Cardiac muscle cell (in vitro differentiated cells and primary cell): Measurements from ENCODE around the gene TSPAN9. TPM values are rescaled to one million over a fixed set of nuclear protein-coding genes. Genes with fewer than 3 reads are reported as not detected.

ENCODE experiments used
- DNase-seq, 2 donors: peaks; one replicate each; pipeline versions ENCODE4 v3.0.0 to v3.0.0-alpha.2; 2010 to 2017; ENCODE audit warnings: low read depth in 1 of 2, low spot score in 1 of 2
- H3K27ac ChIP-seq: fragments of 200-600 bp; sonication (generic); 2 replicates; pipeline ENCODE4 v1.5.1; 2016
- H3K27me3 ChIP-seq: fragments of 200-600 bp; sonication (generic); 2 replicates; pipeline ENCODE4 v1.6.0; 2016; ENCODE audit warnings: control low read depth
- H3K36me3 ChIP-seq: fragments of 200-600 bp; sonication (generic); 2 replicates; pipeline ENCODE4 v1.5.1; 2016; ENCODE audit warnings: control low read depth
- H3K4me1 ChIP-seq: fragments of 200-600 bp; sonication (generic); 2 replicates; pipeline ENCODE4 v1.8.1; 2017; ENCODE audit warnings: low read depth, mild to moderate bottlenecking, mixed run types
- H3K4me3 ChIP-seq: fragments of 200-600 bp; sonication (generic); 2 replicates; pipeline ENCODE4 v1.5.1; 2016; ENCODE audit warnings: mild to moderate bottlenecking
- H3K9me3 ChIP-seq: fragments of 200-600 bp; sonication (generic); 2 replicates; pipeline ENCODE4 v1.5.1; 2017; ENCODE audit warnings: low read depth, mild to moderate bottlenecking, control low read depth
- polyA plus RNA-seq: library from polyadenylated mRNA; unstranded; fragments of >200 nt; fragmentation: Nextera tagmentation; extraction: Ambion mirVana; gene quantifications from 2 replicates; pipeline ENCODE4 v1.2.1, GENCODE V29; 2016
- total RNA-seq: library from RNA; depleted of rRNA; stranded (reverse); fragments of >200 nt; gene quantifications from 2 replicates; pipeline ENCODE4 v1.2.3, GENCODE V29; 2016
- TF ChIP-seq, protein P1 (sequence below): IDR thresholded peaks from 2 replicates; pipeline ENCODE4 v1.5.1; 2012; ENCODE audit warnings: low read depth, mild to moderate bottlenecking, low read length

The TSPAN9 gene
- total and polyA plus RNA-seq, 2 experiments from 2014 or later = 13.3 to 199 TPM

DNA sequence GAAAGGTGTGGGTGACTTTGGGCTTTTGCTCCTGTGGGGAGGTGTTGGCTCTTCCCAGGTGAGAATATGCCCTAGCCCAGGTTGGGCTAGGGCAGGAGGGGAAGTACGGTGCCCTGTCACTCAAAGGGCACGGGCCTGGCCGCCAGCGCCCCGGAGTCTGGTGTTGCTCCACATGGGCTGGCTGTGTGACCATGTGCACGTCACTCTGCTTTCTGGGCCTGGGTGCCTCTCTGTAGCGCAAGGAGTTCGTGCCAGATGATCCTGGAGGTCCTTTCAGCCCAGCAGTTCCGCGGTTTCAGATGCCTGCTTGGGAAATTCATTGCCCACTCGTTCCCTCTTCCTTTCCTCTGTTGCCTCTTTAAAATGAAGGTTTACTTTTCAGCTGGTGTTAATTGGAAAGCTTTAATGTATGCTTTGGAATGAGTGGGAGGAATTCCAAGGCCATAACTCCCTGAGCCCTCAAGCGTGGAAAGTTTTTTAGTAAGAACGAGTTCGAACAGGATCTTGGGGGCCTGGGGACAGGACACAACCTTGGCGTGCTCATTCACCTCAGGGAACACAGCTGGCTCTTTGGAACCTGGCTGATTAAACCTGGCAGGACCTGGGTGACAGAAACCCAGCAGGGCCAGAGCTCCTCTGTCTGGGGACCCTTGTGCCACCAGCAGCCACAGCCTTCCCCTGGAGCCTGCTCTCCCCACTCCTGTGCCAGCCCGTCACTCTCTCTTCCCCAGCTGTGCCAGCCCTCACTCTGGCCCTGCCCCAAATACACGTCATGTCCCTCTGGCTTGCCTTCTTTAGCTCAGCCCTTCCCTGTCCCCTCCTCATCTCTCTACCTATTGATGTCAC is 42.8 kb downstream of the TSPAN9 start:
- no peak overlapping the region for H3K4me3 ChIP-seq
- TF ChIP-seq, protein P1, sequence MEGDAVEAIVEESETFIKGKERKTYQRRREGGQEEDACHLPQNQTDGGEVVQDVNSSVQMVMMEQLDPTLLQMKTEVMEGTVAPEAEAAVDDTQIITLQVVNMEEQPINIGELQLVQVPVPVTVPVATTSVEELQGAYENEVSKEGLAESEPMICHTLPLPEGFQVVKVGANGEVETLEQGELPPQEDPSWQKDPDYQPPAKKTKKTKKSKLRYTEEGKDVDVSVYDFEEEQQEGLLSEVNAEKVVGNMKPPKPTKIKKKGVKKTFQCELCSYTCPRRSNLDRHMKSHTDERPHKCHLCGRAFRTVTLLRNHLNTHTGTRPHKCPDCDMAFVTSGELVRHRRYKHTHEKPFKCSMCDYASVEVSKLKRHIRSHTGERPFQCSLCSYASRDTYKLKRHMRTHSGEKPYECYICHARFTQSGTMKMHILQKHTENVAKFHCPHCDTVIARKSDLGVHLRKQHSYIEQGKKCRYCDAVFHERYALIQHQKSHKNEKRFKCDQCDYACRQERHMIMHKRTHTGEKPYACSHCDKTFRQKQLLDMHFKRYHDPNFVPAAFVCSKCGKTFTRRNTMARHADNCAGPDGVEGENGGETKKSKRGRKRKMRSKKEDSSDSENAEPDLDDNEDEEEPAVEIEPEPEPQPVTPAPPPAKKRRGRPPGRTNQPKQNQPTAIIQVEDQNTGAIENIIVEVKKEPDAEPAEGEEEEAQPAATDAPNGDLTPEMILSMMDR = no peak
- H3K4me1 ChIP-seq = no peaks in the 10 kb centered on the region
- DNase-seq = peak in 1 of 2 donors; percentile 59
- H3K9me3 ChIP-seq = no peaks in the 10 kb centered on the region
- H3K36me3 ChIP-seq = no peaks in the 10 kb centered on the region
- no peak overlapping the region for H3K27ac ChIP-seq
- H3K27me3 ChIP-seq = no peaks in the 10 kb centered on the region

DNA sequence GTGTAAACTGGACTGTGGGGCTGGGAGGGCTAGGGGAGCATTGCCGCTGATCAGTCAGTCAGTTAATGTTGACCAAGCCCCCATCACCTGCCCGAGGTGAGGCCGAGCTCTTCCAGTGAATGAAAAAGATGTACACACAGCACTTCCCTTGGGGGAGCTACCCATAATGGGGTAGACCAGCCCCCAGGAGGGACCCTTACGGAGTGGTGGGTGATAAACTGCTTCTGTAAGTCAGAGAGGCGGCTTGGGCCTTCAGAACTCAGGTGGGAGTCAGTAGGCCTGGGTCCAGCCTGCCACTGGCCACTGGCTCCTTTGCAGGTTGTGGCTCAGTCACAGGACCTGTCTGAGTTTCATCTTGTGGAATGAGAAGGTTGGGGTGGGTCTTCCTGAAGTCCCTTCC is 43.5 kb downstream of the TSPAN9 start:
- no peak overlapping the region for H3K4me3 ChIP-seq
- H3K4me1 ChIP-seq = no peaks in the 10 kb centered on the region
- H3K27ac ChIP-seq = no peak overlapping the region
- no peaks in the 10 kb centered on the region for H3K27me3 ChIP-seq
- no peaks in the 10 kb centered on the region for H3K36me3 ChIP-seq
- no peaks in the 10 kb centered on the region for H3K9me3 ChIP-seq
- TF ChIP-seq, protein P1 = no peak
- DNase-seq = no peak

DNA sequence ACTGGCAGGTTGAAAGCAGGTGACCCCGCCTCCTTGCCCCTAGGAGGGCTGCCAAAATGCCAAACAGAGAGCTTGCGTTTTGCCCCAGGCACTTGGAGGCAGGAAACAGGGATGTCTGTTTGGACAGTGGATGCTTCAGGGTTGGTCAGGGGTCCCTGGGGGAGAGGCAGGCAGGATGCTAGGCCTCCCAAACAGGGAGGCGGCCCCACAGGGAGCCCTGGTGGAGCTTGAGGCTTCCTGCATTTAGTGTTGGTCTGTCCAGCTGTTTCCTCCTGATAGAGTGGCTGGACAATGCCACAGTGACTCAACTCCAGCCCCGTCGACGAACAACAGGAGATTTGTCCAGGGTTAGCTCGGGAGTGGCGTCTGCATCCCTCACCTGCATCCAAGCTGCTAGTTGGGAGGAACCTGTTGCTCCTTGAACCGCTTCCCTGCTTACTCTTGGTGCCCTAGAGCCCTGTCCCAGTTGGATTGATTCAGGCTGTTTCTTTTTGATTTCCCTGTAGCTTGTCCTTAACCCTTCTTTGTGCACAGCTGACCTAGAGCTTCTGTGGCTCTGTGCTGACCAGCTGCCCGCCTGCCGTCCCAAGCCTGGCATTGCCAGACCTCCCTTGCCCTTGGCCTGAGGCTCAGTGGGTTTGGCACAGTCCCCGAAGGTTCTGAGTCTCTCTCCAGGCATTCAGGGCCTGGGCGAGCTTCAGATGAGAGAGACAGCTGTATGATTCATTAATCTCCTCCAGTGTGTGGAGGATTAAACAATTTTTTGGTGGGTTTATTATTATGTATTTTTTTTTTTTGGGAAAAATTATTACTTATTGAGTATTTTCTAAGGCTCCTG is 45.9 kb downstream of the TSPAN9 start:
- no peaks in the 10 kb centered on the region for H3K9me3 ChIP-seq
- no peak overlapping the region for H3K4me3 ChIP-seq
- no peaks in the 10 kb centered on the region for H3K36me3 ChIP-seq
- H3K27me3 ChIP-seq = no peaks in the 10 kb centered on the region
- DNase-seq = peak in 1 of 2 donors; percentile 79
- no peaks in the 10 kb centered on the region for H3K4me1 ChIP-seq
- H3K27ac ChIP-seq = no peak overlapping the region
- TF ChIP-seq, protein P1 = peak; percentile 33

DNA sequence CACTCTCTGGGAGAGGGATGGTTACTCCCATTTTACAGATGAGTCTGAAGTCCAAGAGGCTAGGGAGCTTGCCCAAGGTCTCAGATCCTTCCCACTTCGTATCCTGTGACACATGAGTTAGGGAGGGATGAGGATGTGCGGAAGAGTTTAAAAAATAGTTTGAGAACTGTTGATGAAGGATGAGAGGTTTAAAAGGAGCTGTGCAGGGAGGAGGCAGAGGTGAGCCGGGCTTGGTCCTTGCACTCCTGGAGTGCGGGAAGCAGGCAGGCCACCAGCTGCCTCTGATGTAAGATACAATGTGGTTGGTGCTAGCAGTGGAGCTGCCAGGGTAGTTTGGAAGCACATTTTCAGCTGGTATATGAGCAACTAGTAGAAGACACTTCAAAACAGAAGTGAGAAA is 46.5 kb downstream of the TSPAN9 start:
- Histone ChIP-seq H3K27me3 (no peaks in the 10 kb centered on the region), H3K36me3 (no peaks in the 10 kb centered on the region), H3K4me3 (no peak overlapping the region), H3K9me3 (no peaks in the 10 kb centered on the region), H3K27ac (no peak overlapping the region), H3K4me1 (no peaks in the 10 kb centered on the region)
- DNase-seq = no peak
- TF ChIP-seq, protein P1 = no peak

DNA sequence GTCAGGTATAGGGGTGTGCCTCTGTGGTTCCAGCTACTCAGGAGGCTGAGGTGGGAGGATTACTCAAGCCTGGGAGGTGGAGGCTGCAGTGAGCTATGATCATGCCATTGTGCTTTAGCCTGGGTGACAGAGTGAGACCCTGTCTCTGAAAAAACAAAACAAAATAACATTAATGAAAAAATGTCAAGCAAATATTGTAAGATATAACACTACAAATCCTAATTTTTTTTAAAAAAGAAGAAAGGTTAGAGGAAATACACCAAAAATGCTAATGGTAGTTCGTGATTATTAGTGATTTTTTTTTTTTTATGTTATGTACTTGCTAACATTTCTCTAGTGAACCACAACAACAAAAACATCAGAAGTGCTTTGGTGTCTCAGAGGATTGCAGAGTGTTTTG is 47.7 kb downstream of the TSPAN9 start:
- TF ChIP-seq, protein P1 = no peak
- H3K36me3 ChIP-seq = no peaks in the 10 kb centered on the region

More for the DNA sequence above, 47.7 kb downstream of the TSPAN9 start:
- no peaks in the 10 kb centered on the region for H3K9me3 ChIP-seq
- no peak overlapping the region for H3K4me3 ChIP-seq
- DNase-seq = no peak
- H3K27me3 ChIP-seq = no peaks in the 10 kb centered on the region
- no peak overlapping the region for H3K27ac ChIP-seq
- peaks cover 4% of the 10 kb centered on the region for H3K4me1 ChIP-seq
